ENCODE results near the gene DDC.
"Not testable (repeated sequence)": the region's sequence is repeated elsewhere in the genome, so short reads cannot be mapped to it uniquely, and the experiment has no call there.

DDC gene

GRCh38 chr7:50543776-50544442, 21.3 kb downstream of the DDC start:
- no peak overlapping the region for H3K4me3 ChIP-seq (ENCODE audit: control insufficient read depth, low read depth, low read length)
- TF ChIP-seq CTCF (conservative IDR thresholded peaks at IDR 0.05; ENCODE audit: control insufficient read depth, insufficient read depth, low read depth, low read length) = no peak

GRCh38 chr7:50542132-50542531, 23.1 kb downstream of the DDC start:
- no peak for TF ChIP-seq CTCF (conservative IDR thresholded peaks at IDR 0.05; ENCODE audit: control insufficient read depth, insufficient read depth, low read depth, low read length)
- no peak for DNase-seq (ENCODE audit: low read depth)
- no peak overlapping the region for H3K4me3 ChIP-seq (ENCODE audit: control insufficient read depth, low read depth, low read length)

More at GRCh38 chr7:50543776-50544442, 21.3 kb downstream of the DDC start:
- DNase-seq (ENCODE audit: low read depth) = no peak

GRCh38 chr7:50540785-50541579, 24.2 kb downstream of the DDC start:
- H3K4me3 ChIP-seq (ENCODE audit: control insufficient read depth, low read depth, low read length) = no peak overlapping the region
- no peak for DNase-seq (ENCODE audit: low read depth)
- no peak for TF ChIP-seq CTCF (conservative IDR thresholded peaks at IDR 0.05; ENCODE audit: control insufficient read depth, insufficient read depth, low read depth, low read length)

GRCh38 chr7:50539725-50540124, 25.5 kb downstream of the DDC start:
- H3K4me3 ChIP-seq (ENCODE audit: control insufficient read depth, low read depth, low read length) = no peak overlapping the region
- TF ChIP-seq CTCF (conservative IDR thresholded peaks at IDR 0.05; ENCODE audit: control insufficient read depth, insufficient read depth, low read depth, low read length) = no peak
- no peak for DNase-seq (ENCODE audit: low read depth)

- no peak for DNase-seq (ENCODE audit: low read depth)
- no peak for TF ChIP-seq CTCF (conservative IDR thresholded peaks at IDR 0.05; ENCODE audit: control insufficient read depth, insufficient read depth, low read depth, low read length)
- no peak overlapping the region for H3K4me3 ChIP-seq (ENCODE audit: control insufficient read depth, low read depth, low read length)
Measured at GRCh38 chr7:50538478-50538877, 26.7 kb downstream of the DDC start.

GRCh38 chr7:50537417-50537816, 27.8 kb downstream of the DDC start:
- no peak for DNase-seq (ENCODE audit: low read depth)
- no peak overlapping the region for H3K4me3 ChIP-seq (ENCODE audit: control insufficient read depth, low read depth, low read length)
- TF ChIP-seq CTCF (conservative IDR thresholded peaks at IDR 0.05; ENCODE audit: control insufficient read depth, insufficient read depth, low read depth, low read length) = no peak

- not testable (repeated sequence) for H3K4me3 ChIP-seq (ENCODE audit: control insufficient read depth, low read depth, low read length)
- DNase-seq (ENCODE audit: low read depth) = peak; percentile 82
Measured at GRCh38 chr7:50535291-50535711, 29.9 kb downstream of the DDC start.

Data from fibroblast of mammary gland (primary cell).